Stimulated activated CD8-positive, alpha-beta memory T cell treated with anti-CD3 and anti-CD28 coated beads, Interleukin-12 subunit alpha, Interleukin-12 subunit beta, amount 100 ng/mL, for 24 hours (primary cell): ENCODE data around the gene GALNT17.

Experiments
- DNase-seq: peaks from one replicate; pipeline ENCODE4 v3.0.0-alpha.2; 2020; ENCODE audit errors: extremely low read depth

The GALNT17 gene

GRCh38 chr7:71339924-71340323 is 208.0 kb downstream of the GALNT17 start:
- DNase-seq = no peak

- DNase-seq = no peak
These were observed 210.3 kb downstream of the GALNT17 start for GRCh38 chr7:71342202-71342601.

GRCh38 chr7:71343039-71343438 is 211.1 kb downstream of the GALNT17 start:
- no peak for DNase-seq

GRCh38 chr7:71343892-71344291 is 211.9 kb downstream of the GALNT17 start:
- no peak for DNase-seq

DNA sequence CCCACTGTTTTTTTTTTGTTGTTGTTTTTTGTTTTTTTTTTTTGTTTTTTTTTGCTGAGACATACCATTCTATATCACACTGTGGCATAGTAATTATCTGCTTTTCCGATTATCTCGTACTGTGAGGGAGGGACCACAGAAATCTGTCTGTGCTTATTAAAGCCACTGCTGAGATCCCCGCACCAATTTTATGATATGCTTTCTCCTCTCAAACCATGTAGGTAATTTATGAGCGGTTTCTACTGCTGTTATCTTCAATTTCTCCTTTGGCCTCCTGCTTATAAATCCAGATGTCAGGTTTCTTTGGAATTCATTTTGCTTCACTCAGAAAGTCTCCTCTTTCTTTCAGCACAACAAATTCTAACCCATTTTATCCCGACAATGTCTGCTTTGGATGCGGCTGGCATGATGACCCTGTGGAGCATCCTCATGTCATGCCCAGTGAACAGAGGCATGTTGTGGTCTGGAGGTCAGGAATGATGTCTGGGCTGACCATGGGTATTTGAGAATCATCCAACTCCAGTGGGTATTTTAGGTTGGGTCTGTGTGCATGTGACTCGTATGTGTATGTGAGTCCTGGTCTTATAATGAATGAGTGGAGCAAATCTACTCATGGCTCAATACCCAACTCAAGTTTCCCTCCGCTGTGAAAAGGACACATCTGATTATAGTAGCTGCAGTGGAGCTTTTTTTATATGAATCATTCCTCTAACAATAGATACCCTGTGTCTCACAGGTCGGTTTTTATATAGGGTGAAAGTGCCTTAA is 213.4 kb downstream of the GALNT17 start:
- no peak for DNase-seq

- no peak for DNase-seq
These were observed 217.1 kb downstream of the GALNT17 start for GRCh38 chr7:71348821-71349681.

- DNase-seq = no peak
These were observed 217.9 kb downstream of the GALNT17 start for GRCh38 chr7:71349682-71350481.

DNA sequence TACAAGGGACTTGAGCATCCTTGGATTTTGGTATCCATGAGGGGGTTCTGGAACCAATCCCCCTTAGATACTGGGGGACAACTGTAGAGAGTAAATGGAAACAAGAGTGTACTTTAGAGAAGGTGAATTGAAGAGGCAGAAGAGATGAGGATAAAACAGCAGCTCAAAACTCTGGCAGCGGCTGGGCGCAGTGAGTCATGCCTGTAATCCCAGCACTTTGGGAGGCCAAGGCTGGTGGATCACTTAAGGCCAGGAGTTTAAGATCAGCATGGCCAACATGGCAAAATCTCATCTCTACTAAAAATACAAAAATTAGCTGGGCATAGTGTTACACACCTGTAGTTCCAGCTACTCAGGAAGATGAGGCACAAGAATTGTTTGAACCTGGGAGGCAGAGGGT is 218.7 kb downstream of the GALNT17 start:
- DNase-seq = no peak

DNA sequence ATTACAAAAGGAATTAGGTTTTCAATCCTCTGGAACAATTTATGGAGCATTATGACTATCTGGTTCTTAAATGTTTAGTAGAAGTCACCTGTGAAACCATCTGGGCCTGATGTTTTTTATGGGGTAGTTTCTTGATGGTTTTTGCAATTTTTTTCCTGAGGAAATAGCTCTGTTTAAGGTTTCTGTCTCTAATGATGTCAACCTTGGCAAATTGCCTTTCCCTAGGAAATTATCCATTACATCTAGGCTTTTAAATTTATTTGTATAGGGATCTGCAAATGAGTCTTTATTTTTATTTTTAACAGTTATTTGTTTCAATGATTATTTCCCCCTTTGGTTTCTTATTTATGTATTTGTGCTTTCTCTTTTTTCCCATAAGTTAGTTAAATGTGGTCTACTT is 222.8 kb downstream of the GALNT17 start:
- DNase-seq = no peak

GRCh38 chr7:71361451-71362032 is 229.6 kb downstream of the GALNT17 start:
- no peak for DNase-seq

DNA sequence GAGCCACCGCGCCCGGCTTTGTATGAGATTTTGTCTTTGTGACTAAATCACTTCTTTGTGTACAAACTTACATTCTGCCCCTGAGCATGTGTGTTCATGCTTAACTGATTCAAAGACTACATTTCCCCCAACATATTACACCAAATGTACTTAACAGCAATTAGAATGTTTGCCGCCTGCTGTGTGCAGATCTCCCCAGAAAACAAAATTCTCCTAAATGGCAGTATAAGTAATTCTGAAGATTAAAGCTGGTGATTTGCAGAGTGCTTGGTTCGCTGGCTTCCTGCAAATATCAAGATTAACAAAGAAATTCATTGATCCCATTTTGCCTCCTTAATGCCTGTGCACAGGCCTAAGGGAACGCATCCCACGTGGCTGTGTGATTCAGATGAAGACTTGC is 230.3 kb downstream of the GALNT17 start:
- no peak for DNase-seq

DNA sequence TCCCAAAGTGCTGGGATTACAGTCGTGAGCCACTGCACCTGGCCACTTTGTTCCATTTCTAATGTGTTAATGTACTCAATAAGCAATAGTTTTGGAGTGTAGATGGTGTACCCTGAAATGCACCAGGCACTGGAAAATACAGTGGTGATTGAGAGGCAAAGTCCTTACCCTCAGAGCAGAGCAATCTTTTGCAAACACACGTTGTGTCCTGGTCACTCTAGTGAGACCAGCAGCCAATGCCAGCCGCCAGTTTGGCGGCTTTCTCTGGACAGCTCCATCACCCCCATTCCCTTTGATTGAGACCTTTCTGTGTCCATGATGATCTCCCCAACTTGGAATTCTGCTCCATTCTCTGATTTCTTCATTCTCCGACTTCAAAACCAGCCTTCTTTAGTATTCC is 231.3 kb downstream of the GALNT17 start:
- DNase-seq = no peak

DNA sequence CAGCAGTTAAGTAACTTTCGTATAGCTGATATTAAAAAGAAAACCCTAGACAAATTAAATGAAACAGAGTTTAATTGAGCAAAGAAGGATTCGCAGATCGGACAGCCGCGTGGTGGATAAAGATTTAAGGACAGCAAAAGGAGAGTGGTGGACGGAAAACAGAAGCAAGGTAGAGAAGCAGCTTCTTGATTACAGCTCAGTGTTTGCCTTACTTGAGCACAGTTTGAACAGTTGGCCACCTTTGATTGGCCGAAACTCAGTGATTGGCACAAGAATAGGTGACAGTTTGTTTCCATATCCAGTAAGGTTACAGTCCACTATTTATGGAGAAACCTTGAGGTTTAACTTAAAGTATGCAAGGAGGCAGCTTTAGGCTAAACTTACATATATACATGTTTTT is 231.7 kb downstream of the GALNT17 start:
- DNase-seq = no peak

GRCh38 chr7:71364551-71364950 is 232.6 kb downstream of the GALNT17 start:
- no peak for DNase-seq

- no peak for DNase-seq
These were observed 241.0 kb downstream of the GALNT17 start for GRCh38 chr7:71372991-71373390.

- DNase-seq = no peak
These were observed 245.1 kb downstream of the GALNT17 start for GRCh38 chr7:71377062-71377461.

DNA sequence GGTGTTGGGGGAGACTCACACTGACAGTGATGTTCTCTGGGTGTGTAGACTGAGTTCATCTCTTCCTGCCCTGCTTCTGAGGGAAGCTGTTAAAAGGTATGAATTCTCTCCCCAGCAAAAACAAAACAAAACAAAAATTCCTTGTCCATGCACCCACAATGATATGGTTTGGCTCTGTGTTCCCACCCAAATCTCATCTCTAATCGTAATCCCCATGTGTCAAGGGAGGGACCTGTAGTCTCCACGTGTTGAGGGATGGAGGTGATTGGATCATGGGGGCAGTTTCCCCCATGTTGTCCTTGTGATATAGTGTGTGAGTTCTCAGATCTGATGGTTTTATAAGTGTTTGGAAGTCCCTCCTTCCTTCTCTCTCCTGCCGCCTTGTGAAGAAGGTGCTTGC is 245.5 kb downstream of the GALNT17 start:
- no peak for DNase-seq

DNA sequence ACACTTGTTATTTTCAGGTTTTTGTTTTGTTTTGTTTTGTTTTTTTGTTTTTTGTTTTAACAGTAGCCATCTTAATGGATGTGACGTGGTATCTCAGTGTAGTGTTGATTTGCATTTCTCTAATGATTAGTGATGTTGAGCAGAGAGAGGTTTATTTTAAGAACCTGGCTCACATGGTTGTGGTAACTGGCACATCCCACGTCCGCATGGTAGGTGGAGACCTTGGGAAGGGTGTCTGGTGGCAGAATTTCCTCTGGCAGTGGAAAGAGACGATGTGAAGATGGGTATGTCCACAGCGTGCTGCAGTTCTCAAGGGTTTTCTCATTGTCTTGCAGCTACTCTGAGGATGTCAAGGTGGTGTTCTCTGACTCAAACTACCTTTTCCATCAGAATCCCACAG is 252.2 kb downstream of the GALNT17 start:
- no peak for DNase-seq

GRCh38 chr7:71385330-71385729 is 253.4 kb downstream of the GALNT17 start:
- DNase-seq = no peak

- no peak for DNase-seq
These were observed 254.3 kb downstream of the GALNT17 start for GRCh38 chr7:71386152-71386785.

DNA sequence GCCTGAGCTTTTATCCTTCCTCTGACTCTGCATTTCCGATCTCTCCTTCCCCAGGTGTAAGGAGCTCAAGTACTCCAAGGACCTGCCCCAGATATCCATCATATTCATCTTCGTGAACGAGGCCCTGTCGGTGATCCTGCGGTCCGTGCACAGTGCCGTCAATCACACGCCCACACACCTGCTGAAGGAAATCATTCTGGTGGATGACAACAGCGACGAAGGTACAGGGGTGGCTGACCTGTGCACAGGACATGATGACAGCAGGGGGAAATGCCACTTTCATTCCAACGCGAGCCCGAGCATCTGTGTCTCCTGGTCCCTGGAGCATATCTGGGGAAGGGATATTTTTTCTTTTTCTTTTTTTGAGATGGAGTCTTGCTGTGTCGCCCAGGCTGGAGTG is 256.2 kb downstream of the GALNT17 start:
- no peak for DNase-seq
